HT-29 (cell line): ENCODE data around the gene RPS6KB1. TPM values are rescaled to one million over a fixed set of nuclear protein-coding genes. Genes with fewer than 3 reads are reported as not detected.
"Not testable (repeated sequence)": the region's sequence is repeated elsewhere in the genome, so short reads cannot be mapped to it uniquely, and the experiment has no call there.

ENCODE experiments used
- DNase-seq: peaks from one replicate; pipeline ENCODE4 v3.0.0-alpha.2; 2015; ENCODE audit warnings: low spot score
- total RNA-seq: library from RNA; depleted of rRNA; stranded (reverse); fragments of >200 nt; shearing (Covaris generic); gene quantifications from 2 replicates; pipeline ENCODE4 v1.2.3, GENCODE V29; 2014; rRNA removed

The RPS6KB1 gene
- total RNA-seq = 18.8 and 21.5 TPM in 2 replicates

GRCh38 chr17:59892924-59893675, at the start of gene RPS6KB1, which contains the start of gene TUBD1:
Gene RPS6KB1 (plus strand): TSS chr17:59893121. CDS start chr17:59893185, 64 bp downstream.
Gene TUBD1 (minus strand): TSS chr17:59892943. CDS start chr17:59891002, 1,941 bp downstream.
- peak; percentile 98 for DNase-seq

- peak; percentile 84 for DNase-seq
Observed at GRCh38 chr17:59844884-59845594, 47.9 kb upstream of the RPS6KB1 start.

- peak; percentile 95 for DNase-seq
Observed at GRCh38 chr17:59845595-59846393, 47.1 kb upstream of the RPS6KB1 start.

GRCh38 chr17:59846394-59847165, 46.3 kb upstream of the RPS6KB1 start:
- DNase-seq = peak; percentile 96

- no peak for DNase-seq
Observed at GRCh38 chr17:59848385-59848668, 44.6 kb upstream of the RPS6KB1 start.

GRCh38 chr17:59848778-59849177, 44.1 kb upstream of the RPS6KB1 start:
- DNase-seq = no peak

GRCh38 chr17:59850311-59850710, 42.6 kb upstream of the RPS6KB1 start:
- DNase-seq = not testable (repeated sequence)

- DNase-seq = peak; percentile 71
Observed at GRCh38 chr17:59851439-59852375, 41.2 kb upstream of the RPS6KB1 start.

GRCh38 chr17:59852847-59853167, 40.1 kb upstream of the RPS6KB1 start:
- DNase-seq = not testable (repeated sequence)

GRCh38 chr17:59853168-59853918, 39.6 kb upstream of the RPS6KB1 start:
- DNase-seq = peak; percentile 97

- not testable (repeated sequence) for DNase-seq
Observed at GRCh38 chr17:59853919-59854729, 38.8 kb upstream of the RPS6KB1 start.

- DNase-seq = peak; percentile 79
Observed at GRCh38 chr17:59856859-59857794, 35.8 kb upstream of the RPS6KB1 start.

GRCh38 chr17:59858167-59858816, 34.6 kb upstream of the RPS6KB1 start:
- DNase-seq = no peak

- DNase-seq = no peak
Observed at GRCh38 chr17:59858932-59859331, 34.0 kb upstream of the RPS6KB1 start.

- peak; percentile 72 for DNase-seq
Observed at GRCh38 chr17:59859444-59860025, 33.4 kb upstream of the RPS6KB1 start.

- no peak for DNase-seq
Observed at GRCh38 chr17:59863616-59864015, 29.3 kb upstream of the RPS6KB1 start.

- DNase-seq = no peak
Observed at GRCh38 chr17:59869941-59870218, 23.0 kb upstream of the RPS6KB1 start.
